ENCODE data around the gene RNF111.
A peak's percentile ranks its signal among the peaks of the same experiment; 100 is the strongest.

- TF ChIP-seq CTCF (IDR thresholded peaks at IDR 0.05 in 2 of 3, conservative IDR thresholded peaks at IDR 0.05 in 1 of 3; ENCODE audit: control insufficient read depth in 2 of 3, extremely low read depth in 1 of 3, insufficient read depth in 1 of 3, low read depth in 3 of 3, low read length in 3 of 3) (peak in 2 of 3 experiments; percentile 12 to 46; a peak in 2 of 6 replicates), MLLT1 (IDR thresholded peaks at IDR 0.05) (no peak), EZH2 (IDR thresholded peaks at IDR 0.05; ENCODE audit: borderline replicate concordance, control insufficient read depth, low read depth, low read length) (no peak)
Observed at GRCh38 chr15:59105854-59106253, 118.4 kb downstream of the RNF111 start.

All from GM12878 (cell line).